GM23248 (cell line): Measurements from ENCODE around the gene ZFHX2. TPM values are rescaled to one million over a fixed set of nuclear protein-coding genes. Genes with fewer than 3 reads are reported as not detected.
A peak's percentile ranks its signal among the peaks of the same experiment; 100 is the strongest.

Experiments used
- DNase-seq: peaks from one replicate; pipeline ENCODE4 v3.0.0-alpha.2; 2015
- H2AFZ ChIP-seq: fragments of 200-600 bp; sonication (generic); 2 replicates; pipeline ENCODE4 v1.6.1; 2016; ENCODE audit warnings: antibody characterized with exemption
- H3F3A ChIP-seq: fragments of 200-600 bp; sonication (generic); 2 replicates; pipeline ENCODE4 v1.6.1; 2016; ENCODE audit warnings: mild to moderate bottlenecking, antibody characterized with exemption, mixed run types; ENCODE audit not compliant: insufficient read depth
- H3K27ac ChIP-seq: fragments of 200-600 bp; sonication (generic); 2 replicates; pipeline ENCODE4 v1.5.1; 2016; ENCODE audit warnings: mild to moderate bottlenecking
- H3K27me3 ChIP-seq: fragments of 200-600 bp; sonication (generic); replicated peaks from 2 replicates; pipeline ENCODE4 v1.6.1; 2016; ENCODE audit warnings: mild to moderate bottlenecking; ENCODE audit not compliant: insufficient read depth
- H3K36me3 ChIP-seq: fragments of 200-600 bp; sonication (generic); 2 replicates; pipeline ENCODE4 v1.6.1; 2016; ENCODE audit warnings: low read depth, mild to moderate bottlenecking
- H3K4me1 ChIP-seq: fragments of 200-600 bp; sonication (generic); 2 replicates; pipeline ENCODE4 v1.6.1; 2016; ENCODE audit warnings: mild to moderate bottlenecking; ENCODE audit not compliant: insufficient read depth
- H3K4me2 ChIP-seq: fragments of 200-600 bp; sonication (generic); one replicate; pipeline ENCODE4 v1.6.1; 2016; ENCODE audit warnings: mild to moderate bottlenecking; ENCODE audit not compliant: unreplicated experiment
- H3K4me3 ChIP-seq: fragments of 200-600 bp; sonication (generic); 2 replicates; pipeline ENCODE4 v1.5.1; 2016; ENCODE audit warnings: mild to moderate bottlenecking
- H3K79me2 ChIP-seq: fragments of 200-600 bp; sonication (generic); 2 replicates; pipeline ENCODE4 v1.6.1; 2016; ENCODE audit warnings: mild to moderate bottlenecking; ENCODE audit not compliant: insufficient read depth
- H3K9ac ChIP-seq: fragments of 200-600 bp; sonication (generic); 2 replicates; pipeline ENCODE4 v1.6.1; 2016; ENCODE audit warnings: mild to moderate bottlenecking
- H3K9me2 ChIP-seq: fragments of 200-600 bp; sonication (generic); 2 replicates; pipeline ENCODE4 v1.6.1; 2016; ENCODE audit warnings: mixed run types, mild to moderate bottlenecking, moderate library complexity; ENCODE audit not compliant: insufficient read depth
- H3K9me3 ChIP-seq: fragments of 200-600 bp; sonication (generic); one replicate; pipeline ENCODE4 v1.6.1; 2017; ENCODE audit warnings: low read depth
- H4K20me1 ChIP-seq: fragments of 200-600 bp; sonication (generic); 2 replicates; pipeline ENCODE4 v1.6.0; 2016; ENCODE audit not compliant: insufficient read depth
- EZH2 ChIP-seq: fragments of 200-600 bp; sonication (generic); IDR thresholded peaks from 2 replicates; pipeline ENCODE4 v1.6.1; 2018; ENCODE audit warnings: antibody characterized with exemption, mild to moderate bottlenecking; ENCODE audit not compliant: insufficient read depth, poor library complexity, severe bottlenecking
- EZH2phosphoT487 ChIP-seq: fragments of 200-600 bp; sonication (generic); IDR thresholded peaks from 2 replicates; pipeline ENCODE4 v1.6.1; 2018; ENCODE audit warnings: antibody characterized with exemption, moderate library complexity, mild to moderate bottlenecking, low read depth; ENCODE audit not compliant: insufficient read depth
- WGBS, 2 experiments: methylation state at CpG; one replicate each; pipeline ENCODE4 v1.1.6; 2015 to 2017; ENCODE audit warnings: low lambda C conversion rate in 2 of 2, low coverage in 1 of 2; ENCODE audit errors: missing lambda C conversion rate in 2 of 2; 5-methylcytosine and 5-hydroxymethylcytosine counted together
- in situ Hi-C: fragments of 300-500 bp; cut with MboI; formaldehyde crosslinking; loops from 2 replicates; pipeline ENCODE4 v1.15.0; 2020
- polyA plus RNA-seq: library from polyadenylated mRNA; unstranded; fragments of >200 nt; fragmentation: Nextera tagmentation; extraction: Ambion mirVana; gene quantifications from 2 replicates; pipeline ENCODE4 v1.2.1, GENCODE V29; 2016
- total RNA-seq: library from RNA; depleted of rRNA; stranded (reverse); fragments of >200 nt; shearing (Covaris generic); gene quantifications from 2 replicates; pipeline ENCODE4 v1.2.3, GENCODE V29; 2014

The ZFHX2 gene
- total and polyA plus RNA-seq, 2 experiments from 2014 or later = under 0.01 to 0.49 TPM

DNA sequence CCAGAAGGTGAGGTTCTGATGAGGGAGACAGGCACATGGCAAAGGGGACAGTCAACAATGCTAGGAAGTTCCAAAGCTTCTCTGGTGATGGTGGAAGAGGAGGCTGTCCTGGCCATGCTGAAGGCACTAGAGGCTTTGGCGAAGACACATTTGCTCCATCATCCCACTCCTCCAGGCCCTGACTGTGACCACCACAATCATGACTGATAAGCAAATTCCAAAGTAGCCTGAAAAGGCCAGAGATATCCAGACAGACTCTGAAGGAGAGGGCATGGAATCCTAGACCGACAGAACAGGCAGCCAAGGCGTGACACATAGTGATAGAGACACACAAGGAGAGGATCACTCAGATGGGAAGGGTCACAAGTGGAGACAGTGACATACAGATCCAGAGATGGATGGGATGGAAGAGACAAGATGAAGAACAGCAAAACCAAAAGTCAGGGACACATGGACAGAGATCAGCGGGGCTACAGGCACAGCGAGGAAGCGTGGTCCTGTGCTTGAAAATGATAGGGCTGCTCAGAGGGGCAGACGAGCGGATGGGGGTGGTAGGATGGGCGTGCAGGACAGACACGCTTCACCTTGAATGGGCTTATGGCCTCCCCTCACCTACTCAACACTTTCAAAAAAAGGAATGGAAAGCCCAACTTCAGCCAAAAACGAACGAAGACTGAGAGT lies 1.3 kb downstream of the ZFHX2 start:
- TF ChIP-seq EZH2 (no peak), EZH2phosphoT487 (no peak)
- Histone ChIP-seq H3K79me2 (no peaks in the 10 kb centered on the region), H3K9ac (0 out of 2 replicates have a peak overlapping the region, but pooled peaks have one; percentile 45), H3F3A (no peaks in the 10 kb centered on the region), H4K20me1 (no peaks in the 10 kb centered on the region), H3K4me3 (peak overlapping the region; percentile 73; the same call in 1 of the 2 replicates), H3K27me3 (no peaks in the 10 kb centered on the region), H3K4me2 (no peak overlapping the region), H3K9me3 (no peaks in the 10 kb centered on the region), H3K36me3 (no peaks in the 10 kb centered on the region), H2AFZ (peak overlapping the region; percentile 90), H3K4me1 (no peaks in the 10 kb centered on the region), H3K9me2 (no peaks in the 10 kb centered on the region), H3K27ac (no peak overlapping the region)
- in situ Hi-C loops = loop anchor here (10.0 kb wide), 1 partner anchor 65 kb away; no protein-coding TSS in a partner anchor
- 38 to 42% methylated on average over 12 of the region's 12 CpGs for WGBS, 2 experiments
- DNase-seq = no peak

DNA sequence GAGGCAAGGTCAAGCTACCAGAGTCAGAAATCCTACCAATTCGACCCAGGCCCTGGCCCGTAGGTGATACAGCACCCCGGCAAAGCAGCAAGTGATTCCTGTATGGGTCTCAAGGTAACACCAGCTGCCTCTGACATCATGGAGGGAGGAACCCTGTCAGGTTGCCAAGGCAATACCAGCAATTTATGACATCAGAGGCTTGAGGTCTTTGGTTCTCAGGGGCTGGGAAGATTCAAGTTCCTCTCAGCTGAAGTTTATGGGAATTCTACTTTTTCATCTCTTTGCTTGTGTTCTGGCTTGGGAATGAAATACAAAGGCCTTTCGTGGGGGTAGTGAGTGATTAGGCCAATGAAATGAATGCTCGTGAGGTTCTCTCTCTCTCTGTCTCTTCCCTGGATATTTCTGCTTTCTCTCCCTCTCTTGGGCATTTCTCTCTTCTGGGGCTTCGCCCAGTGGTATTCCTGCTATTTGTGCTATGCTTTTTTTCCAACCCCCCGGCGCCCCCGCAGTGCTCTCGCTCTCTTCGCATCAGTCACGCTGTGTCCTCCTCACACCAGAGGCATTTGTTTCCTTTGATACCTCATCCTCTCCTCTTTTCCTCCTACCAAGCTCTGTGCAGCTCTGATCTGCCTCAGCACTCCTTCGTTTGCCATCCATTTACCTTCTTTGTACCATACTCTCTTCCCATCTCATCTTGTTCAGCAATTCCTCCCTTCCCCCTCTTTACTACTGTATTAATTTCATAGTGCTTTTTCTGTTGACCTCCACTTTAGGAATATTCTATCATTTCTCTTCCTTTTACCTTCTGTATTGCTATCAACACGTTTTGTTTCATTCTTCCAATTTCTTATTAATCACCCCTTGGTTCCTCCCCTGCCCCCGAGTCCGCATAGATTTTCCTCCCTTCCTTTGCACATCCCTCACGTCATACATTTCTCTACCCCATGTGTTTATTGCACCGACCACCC lies 2.9 kb downstream of the ZFHX2 start:
- no peaks in the 10 kb centered on the region for H3K9me2 ChIP-seq
- H3K9ac ChIP-seq = peak overlapping the region; percentile 25; the same call in 1 of the 2 replicates
- H3K4me1 ChIP-seq = no peaks in the 10 kb centered on the region
- H4K20me1 ChIP-seq = no peaks in the 10 kb centered on the region
- no peak for TF ChIP-seq EZH2
- no peak for TF ChIP-seq EZH2phosphoT487
- H3K4me3 ChIP-seq = no peak overlapping the region
- WGBS, 2 experiments = 42 to 61% methylated on average over 17 to 18 of the region's 18 CpGs
- peak overlapping the region; percentile 46 for H3K27ac ChIP-seq
- H2AFZ ChIP-seq = no peak overlapping the region
- H3K9me3 ChIP-seq = no peaks in the 10 kb centered on the region
- peak; percentile 61 for DNase-seq
- no peaks in the 10 kb centered on the region for H3K27me3 ChIP-seq
- H3K36me3 ChIP-seq = no peaks in the 10 kb centered on the region
- in situ Hi-C loops = no loop called here
- H3K79me2 ChIP-seq = no peaks in the 10 kb centered on the region
- H3F3A ChIP-seq = no peaks in the 10 kb centered on the region
- no peak overlapping the region for H3K4me2 ChIP-seq

DNA sequence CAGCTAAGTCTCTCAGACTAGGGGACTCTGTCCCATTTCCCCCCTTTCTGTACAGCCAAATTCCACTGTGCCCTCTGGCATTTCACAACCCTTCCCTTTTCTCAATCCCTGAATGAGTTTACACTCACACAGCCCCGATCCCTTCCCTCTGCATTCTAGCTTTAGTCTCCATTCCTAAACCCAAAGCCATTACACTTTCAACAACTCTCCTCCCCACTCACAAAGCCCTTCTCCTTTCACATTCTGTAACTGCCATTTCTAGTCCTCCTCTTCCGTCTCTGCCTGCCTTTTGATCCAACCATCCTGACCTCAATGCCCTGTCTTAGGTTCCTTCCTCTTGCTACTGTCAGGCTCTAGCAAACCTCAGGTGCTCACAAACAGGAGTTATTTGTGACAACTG lies 3.6 kb downstream of the ZFHX2 start:
- Histone ChIP-seq H3K79me2 (no peaks in the 10 kb centered on the region), H3K9me2 (no peaks in the 10 kb centered on the region), H3K4me1 (no peaks in the 10 kb centered on the region), H2AFZ (no peak overlapping the region), H3K9me3 (no peaks in the 10 kb centered on the region), H3K4me2 (no peak overlapping the region), H4K20me1 (no peaks in the 10 kb centered on the region), H3F3A (no peaks in the 10 kb centered on the region), H3K36me3 (no peaks in the 10 kb centered on the region), H3K27me3 (no peaks in the 10 kb centered on the region), H3K4me3 (no peak overlapping the region), H3K9ac (no peak overlapping the region), H3K27ac (peak overlapping the region; percentile 46)
- no peak for DNase-seq
- 75 to 85% methylated on average over 2 of the region's 2 CpGs for WGBS, 2 experiments
- TF ChIP-seq EZH2 = no peak
- no peak for TF ChIP-seq EZH2phosphoT487
- in situ Hi-C loops = no loop called here

DNA sequence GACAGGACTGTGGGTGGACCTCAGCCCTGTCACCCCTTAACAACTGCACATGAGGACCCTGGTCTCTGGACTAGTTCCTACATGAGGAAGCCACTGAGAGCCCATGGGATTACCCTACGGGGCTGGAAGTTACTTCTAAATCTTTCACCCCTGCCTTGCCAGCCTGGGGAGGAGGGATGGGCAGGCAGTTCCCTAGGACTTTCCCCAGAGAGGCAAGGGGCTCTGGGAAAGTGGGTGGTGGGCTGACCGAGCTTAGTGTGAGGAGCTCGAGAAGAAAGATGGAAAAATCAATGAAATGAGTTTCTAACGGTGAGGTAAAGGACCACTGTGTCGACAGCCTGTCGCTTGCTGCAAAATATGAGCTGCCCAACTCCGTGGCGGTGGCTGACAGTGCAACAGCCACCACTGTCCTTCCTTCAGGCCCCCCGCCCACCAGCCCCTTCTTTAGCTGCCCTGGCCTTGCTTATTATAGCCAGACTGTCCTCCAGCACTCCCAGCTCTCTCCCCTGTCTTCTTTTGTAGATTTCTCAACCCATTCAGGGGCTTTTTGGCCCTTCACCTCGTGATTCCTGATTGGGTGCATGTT lies 5.0 kb downstream of the ZFHX2 start:
- in situ Hi-C loops = no loop called here
- no peaks in the 10 kb centered on the region for H4K20me1 ChIP-seq
- 31 to 50% methylated on average over 7 to 10 of the region's 10 CpGs for WGBS, 2 experiments
- H3K27ac ChIP-seq = no peak overlapping the region
- DNase-seq = no peak
- no peak overlapping the region for H3K9ac ChIP-seq
- no peaks in the 10 kb centered on the region for H3K9me2 ChIP-seq
- H3K4me1 ChIP-seq = no peaks in the 10 kb centered on the region
- H3F3A ChIP-seq = no peaks in the 10 kb centered on the region
- H3K36me3 ChIP-seq = no peaks in the 10 kb centered on the region
- no peak overlapping the region for H2AFZ ChIP-seq
- H3K79me2 ChIP-seq = no peaks in the 10 kb centered on the region
- H3K27me3 ChIP-seq = no peaks in the 10 kb centered on the region
- H3K4me3 ChIP-seq = no peak overlapping the region
- H3K9me3 ChIP-seq = no peaks in the 10 kb centered on the region
- TF ChIP-seq EZH2phosphoT487 (no peak), EZH2 (no peak)
- H3K4me2 ChIP-seq = no peak overlapping the region
